HG03521 (cell line): Measurements from ENCODE around the gene INSR.
"Not testable (repeated sequence)": the region's sequence is repeated elsewhere in the genome, so short reads cannot be mapped to it uniquely, and the experiment has no call there.

ENCODE experiments used
- ATAC-seq: cut with Tn5 transposase; IDR thresholded peaks from one replicate; pipeline ENCODE4 v1.9.1; 2021; ENCODE audit warnings: mild to moderate bottlenecking, moderate library complexity; ENCODE audit not compliant: unreplicated experiment

The INSR gene

GRCh38 chr19:7226739-7227138 is 67.5 kb downstream of the INSR start:
- ATAC-seq = no peak

DNA sequence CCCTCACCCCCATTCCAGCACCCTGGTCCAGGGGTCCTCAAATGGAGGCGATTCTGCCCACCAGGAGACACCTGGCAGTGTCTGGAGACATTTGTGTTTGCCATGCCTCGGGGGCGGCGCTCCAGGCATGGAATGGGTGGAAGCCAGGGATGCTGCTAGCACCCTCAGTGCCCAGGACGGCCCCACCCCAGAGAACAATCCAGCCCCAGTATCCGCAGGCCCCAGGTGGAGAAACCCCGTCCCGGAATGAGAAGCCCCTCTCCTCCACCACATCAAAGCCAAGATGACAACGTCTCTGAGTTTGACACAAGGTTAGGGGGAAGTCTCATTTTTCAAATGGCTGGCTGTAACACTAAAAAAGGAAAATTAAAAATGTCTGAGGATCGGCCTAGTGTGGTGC is 68.5 kb downstream of the INSR start:
- no peak for ATAC-seq

DNA sequence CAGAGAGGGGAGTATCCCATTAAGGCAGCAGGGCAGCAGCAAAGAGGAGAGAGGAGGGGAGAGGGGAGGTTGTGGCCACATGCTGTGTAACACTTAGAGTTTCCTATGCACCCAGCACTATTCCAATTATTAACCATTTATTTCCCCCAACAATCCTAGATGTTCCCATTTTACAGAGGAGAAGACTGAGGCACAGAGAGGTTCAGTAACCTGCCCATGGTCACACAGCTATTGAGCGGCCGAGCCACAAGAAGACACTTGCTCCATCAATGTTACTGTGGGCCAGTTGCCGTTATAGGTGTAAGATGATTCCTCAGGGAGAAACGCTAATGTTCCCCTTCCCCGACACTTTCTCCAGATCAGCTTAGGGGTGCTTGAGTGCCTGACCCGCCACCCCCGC is 69.2 kb downstream of the INSR start:
- ATAC-seq = no peak

DNA sequence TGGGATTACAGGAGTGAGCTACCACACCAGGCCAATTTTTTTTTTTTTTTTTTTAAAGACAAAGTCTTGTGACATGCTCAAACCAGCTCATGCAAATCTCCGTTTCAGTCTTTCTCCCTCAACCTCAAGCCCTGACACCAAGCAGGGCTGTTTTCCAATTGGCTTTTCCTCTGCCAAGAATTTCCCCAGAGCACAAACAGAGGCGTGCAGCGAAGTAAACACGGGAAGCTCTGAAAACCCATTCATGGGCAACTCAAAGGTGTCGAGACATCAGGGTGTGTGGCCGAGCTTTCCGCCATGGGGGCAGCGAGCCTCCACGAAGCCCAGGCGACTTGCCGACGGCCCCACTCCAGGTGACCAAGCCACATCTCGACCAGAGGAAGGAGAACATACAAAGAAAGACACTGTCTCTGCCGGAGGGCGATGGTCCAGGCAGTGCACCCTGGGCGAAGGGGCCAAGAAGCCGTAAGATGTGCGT is 70.0 kb downstream of the INSR start:
- ATAC-seq = no peak

DNA sequence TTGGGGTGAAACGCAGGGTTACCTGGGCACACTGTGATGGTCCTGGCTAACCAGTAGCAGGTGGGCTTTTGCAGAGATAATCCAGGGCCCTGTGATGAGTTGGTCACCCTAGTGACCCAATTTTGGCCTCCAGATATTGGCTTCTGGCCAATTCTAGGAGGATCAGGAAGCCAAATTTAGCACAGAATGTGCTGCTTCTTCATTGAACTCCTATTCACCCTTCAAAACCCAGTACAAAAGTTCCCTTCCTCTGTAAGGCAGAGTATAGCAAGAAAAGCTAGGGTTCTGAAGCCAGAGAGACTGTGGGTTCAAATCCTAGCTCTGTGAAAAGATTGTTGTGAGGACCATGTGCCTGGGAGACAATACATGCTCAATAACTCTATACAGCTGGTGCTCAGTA is 70.8 kb downstream of the INSR start:
- no peak for ATAC-seq

DNA sequence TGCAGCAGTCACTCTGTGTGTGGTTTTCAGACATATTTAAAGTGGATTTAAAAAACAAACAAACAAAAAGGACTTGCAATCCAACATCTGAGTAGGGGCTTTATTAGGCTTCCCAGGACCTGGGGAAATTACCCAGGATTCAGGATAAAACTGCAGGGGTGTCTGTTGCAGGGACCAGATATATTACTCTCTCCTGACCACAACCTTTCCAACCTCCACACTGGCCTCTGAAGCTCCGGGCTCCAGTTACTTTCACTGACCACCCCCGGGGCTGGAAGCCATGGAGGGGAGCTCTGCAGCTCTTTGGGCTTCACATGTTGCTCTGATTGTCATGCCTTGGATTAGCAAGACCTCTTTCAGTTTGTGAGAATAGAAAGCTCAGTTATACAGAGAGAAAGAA is 75.2 kb downstream of the INSR start:
- no peak for ATAC-seq

GRCh38 chr19:7217861-7218260 is 76.4 kb downstream of the INSR start:
- no peak for ATAC-seq

GRCh38 chr19:7216373-7216902 is 77.8 kb downstream of the INSR start:
- no peak for ATAC-seq

DNA sequence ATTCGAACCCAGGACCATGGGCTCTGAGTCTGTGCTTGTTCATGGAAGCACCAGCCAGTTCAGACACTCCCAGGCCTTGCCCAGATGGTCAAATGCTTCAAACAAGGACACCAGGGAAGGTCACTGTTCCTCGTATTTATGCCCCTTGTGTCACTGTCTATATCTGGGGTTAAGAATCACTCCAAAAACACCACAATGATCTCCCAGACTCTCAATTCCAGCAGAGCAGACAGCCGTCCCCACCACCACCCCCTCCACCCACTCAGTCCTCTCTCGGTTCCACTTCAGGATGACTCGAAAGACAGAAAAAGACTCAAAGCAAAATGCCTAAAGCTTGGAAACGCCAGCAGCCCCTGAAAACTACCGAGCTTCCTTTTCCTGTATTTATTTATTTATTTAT is 79.0 kb downstream of the INSR start:
- no peak for ATAC-seq

GRCh38 chr19:7214324-7215089 is 79.7 kb downstream of the INSR start:
- no peak for ATAC-seq

DNA sequence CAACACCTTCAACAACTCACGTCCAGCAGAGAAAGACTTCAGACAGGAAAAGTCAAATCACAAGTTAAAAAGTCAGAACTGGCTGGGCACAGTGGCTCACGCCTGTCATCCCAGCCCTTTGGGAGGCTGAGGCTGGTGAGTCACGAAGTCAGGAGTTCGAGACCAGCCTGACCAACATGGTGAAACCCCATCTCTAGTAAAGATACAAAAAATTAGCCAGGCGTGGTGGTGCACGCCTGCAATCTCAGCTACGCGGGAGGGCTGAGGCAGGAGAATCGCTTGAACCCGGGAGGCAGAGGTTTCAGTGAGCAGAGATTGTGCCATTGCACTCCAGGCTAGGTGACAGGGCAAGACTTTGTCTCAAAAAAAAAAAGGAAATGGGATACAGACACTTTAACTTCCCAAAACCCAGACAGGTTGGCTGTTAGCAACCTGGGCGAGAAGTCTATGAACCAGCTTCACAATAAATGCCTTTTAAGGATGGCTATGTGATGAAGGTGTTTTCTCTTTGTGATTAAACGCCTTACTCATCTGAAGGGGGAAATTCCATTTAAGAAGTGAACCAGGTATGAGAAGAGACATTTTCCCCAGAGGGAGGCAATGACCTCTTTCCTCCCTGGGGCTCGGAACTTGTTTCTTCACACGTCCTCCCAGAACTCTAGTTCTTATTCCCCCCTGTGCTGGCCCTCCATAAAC is 80.4 kb downstream of the INSR start:
- ATAC-seq = no peak

DNA sequence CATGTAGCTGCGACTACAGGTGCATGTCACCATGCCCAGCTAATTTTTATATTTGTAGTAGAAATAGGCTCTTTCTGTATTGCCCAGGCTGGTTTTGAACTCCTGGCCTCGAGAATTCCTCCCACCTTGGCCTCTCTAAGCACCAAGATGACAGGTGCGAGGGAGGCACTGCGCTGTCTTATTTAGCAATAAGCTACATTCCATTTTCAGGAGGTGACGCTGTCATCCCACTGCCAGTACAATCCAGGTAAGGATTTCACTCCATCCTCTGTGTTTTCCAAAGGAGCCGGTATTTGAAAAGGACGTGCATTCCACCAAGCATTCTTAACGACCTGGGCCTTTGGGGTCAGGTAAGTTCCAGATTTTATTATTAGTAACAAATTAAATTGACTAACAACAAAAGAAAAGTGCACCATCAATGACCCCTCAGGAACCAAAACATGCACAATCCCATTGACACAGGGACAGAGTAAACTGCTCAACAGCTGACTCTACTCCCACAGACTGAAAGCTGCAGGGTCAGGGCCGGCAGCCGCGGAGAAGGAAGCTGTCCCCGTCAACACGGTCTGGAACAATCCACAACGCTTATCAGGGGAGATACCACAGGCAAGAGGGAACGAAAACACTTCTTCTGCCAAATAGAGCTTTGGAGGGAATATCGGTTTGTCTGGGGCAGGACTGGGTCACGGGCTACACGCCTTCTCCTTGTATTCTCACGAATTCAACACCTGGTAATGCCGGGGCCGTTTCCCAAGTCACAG is 82.8 kb downstream of the INSR start:
- no peak for ATAC-seq

DNA sequence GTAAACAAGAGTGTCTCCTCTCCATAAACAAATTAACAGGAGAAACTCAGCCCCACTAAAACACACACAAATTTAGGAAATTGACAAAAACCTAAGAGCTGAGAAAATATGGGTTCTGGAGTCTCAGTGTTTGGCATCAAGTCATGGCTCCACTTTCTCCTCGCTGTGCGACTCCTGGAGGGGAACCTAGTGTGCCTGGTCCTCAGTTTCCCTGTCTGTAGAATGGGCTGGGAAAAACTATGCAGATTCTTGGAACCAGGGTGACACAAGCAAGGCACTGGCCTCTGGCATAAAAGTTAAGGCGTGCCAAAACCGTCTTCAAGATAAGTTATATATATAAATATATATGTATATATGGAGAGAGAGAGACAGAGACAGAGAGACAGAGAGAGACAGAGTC is 83.9 kb downstream of the INSR start:
- ATAC-seq = no peak

GRCh38 chr19:7209597-7210325 is 84.5 kb downstream of the INSR start:
- not testable (repeated sequence) for ATAC-seq

GRCh38 chr19:7209036-7209435 is 85.2 kb downstream of the INSR start:
- not testable (repeated sequence) for ATAC-seq

- no peak for ATAC-seq
Observed at GRCh38 chr19:7203332-7203731, 90.9 kb downstream of the INSR start.

GRCh38 chr19:7202888-7203287 is 91.3 kb downstream of the INSR start:
- no peak for ATAC-seq

- ATAC-seq = no peak
Observed at GRCh38 chr19:7200736-7201135, 93.5 kb downstream of the INSR start.

- ATAC-seq = no peak
Observed at GRCh38 chr19:7199613-7200533, 94.3 kb downstream of the INSR start.
